Measurements from ENCODE around the gene BRPF3.

The BRPF3 gene

DNA sequence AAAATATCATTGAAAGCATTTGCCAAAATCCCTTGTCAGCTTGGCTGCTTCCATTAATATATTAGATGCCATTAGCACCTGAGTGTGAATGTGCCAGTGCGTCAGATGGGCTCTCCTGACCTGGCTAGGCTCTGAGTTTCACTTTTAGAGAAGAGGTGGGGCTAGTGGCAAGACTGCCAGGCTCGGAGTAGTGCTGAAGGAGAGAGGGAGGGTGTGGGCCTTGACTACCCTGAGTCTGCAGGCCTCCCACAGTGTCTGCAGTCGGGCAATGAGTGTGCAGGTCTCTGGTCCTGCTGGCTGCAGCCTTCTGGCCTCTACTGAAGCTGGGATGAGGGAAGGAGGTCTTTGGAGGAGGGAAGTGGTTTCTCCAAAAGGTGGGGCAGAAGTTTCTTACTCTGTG is 38.8 kb downstream of the BRPF3 start:
- DNase-seq, result no peak

DNA sequence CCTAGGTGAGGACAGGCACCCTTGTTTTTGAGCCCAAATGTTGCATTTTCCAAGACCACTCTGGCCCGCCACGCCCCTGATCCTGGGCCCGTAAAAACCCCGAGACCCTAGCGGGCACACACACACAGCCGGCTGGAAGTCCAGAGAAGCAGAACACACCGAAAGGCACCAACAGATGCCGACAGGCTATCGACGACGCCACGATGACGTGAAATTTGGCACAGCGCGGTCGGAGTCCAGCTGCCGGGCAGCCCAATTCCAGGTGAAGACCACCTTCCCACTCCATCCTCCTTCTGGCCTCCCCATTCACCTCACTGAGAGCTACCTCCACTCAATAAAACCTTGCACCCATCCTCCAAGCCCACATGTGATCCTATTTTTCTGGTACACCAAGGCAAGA is 39.3 kb downstream of the BRPF3 start:
- no peak for DNase-seq

DNA sequence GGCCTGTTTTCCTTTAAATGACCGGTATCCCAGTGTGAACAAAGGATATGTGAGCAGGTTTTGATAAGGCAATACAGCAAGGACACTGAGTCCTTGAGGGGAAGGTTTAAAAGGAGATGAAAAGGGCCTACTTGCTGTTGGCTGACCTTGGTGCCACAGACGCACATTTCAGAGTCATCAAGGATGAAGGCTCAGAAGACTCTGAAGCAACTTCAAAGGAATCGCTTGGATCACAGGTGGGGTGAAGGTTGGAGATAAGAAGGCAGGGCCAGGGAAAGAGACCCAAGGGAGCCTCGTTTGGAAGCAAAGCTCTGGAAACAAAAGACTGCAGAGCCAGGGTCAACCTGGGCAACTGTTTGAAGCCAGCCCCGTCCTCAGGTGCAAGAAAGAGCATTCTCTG is 43.2 kb downstream of the BRPF3 start:
- no peak for DNase-seq

DNA sequence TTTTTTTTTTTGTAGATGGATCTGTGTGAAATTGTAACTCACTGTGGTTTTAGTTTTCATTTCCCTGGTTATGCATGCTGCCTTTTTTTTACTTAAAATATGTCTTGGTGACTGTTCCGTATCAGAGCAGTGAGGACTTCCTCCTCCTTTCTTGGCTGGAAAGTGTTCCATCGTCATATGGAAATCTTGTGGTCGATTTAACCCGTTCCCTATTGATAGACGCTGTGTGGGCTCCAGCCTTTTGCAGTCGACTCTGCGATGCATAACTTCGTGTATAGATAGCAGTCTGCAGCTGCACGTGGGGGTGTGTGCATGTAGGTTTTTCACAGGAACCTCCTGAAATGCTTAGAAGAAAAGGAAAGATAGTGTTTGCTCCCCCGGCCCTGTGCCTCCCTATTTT is 45.2 kb downstream of the BRPF3 start:
- DNase-seq, result peak; percentile 58 to 73

DNA sequence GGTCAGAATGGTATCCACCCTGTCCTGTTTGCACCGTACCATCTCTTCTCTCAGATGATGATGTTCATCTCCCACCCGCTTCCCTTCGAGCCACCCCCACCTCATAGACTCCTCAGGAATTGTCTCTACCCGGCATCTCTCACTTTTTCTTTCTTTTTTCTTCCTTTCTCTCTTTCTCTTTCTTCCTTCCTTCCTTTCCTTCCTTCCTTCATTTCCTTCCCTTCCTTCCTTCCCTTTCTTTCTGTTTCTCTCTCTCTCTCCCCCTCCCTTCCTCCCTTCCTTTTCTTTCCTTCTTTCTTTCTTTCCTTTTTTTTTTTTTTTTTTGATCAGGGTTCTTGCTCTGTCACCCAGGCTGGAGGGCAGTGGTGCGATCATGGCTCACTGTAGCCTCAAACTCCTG is 45.6 kb downstream of the BRPF3 start:
- no peak for DNase-seq

DNA sequence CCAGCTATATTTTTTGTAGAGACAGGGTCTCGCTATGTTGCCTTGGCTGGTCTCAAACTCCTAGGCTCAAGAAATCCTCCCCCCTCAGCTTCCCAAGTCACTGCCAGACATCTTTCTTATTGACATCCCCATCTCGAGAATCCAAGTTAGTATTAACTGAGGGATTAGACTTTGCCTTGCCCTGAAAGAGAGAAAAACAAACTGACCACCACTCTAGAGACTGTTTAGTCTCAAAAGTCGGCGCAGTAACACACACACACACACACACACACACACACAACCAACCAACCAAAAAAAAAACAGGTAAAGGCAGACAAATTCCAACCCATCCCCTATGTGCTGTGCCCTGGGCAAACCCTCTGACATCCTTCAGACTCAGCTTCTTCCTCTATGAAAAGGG is 46.1 kb downstream of the BRPF3 start:
- DNase-seq, result no peak

DNA sequence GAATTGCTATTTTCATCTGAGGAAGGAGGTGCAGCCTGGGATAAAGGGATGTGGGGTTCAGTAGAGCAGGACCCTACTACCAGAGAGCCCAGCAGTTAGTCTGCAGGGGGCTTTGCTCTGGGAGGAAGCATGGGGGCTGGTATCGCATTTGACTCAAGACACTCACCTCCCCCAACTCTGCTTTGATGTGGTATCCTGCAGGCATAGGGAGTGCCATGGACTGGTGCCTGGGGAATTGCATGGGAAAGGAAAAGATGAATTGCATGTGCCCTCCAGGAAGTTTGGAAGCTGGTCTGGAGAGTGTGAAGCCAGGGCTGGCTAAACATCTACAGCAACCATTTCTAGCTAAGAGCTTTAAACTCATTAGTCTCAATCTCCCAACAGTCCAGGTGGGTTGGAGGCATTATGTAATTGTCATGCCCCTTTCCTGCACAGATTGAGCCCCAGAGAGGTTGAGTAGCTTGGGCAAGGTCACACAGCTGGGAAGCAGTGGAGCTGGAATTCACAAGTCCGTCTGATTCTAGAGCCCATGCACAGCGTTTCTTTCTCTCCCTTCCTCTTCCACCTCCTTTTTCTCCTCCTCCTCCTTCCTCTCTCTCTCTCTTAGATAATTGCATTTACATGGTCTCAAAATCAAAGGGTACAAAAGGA is 47.1 kb downstream of the BRPF3 start:
- DNase-seq, result no peak

DNA sequence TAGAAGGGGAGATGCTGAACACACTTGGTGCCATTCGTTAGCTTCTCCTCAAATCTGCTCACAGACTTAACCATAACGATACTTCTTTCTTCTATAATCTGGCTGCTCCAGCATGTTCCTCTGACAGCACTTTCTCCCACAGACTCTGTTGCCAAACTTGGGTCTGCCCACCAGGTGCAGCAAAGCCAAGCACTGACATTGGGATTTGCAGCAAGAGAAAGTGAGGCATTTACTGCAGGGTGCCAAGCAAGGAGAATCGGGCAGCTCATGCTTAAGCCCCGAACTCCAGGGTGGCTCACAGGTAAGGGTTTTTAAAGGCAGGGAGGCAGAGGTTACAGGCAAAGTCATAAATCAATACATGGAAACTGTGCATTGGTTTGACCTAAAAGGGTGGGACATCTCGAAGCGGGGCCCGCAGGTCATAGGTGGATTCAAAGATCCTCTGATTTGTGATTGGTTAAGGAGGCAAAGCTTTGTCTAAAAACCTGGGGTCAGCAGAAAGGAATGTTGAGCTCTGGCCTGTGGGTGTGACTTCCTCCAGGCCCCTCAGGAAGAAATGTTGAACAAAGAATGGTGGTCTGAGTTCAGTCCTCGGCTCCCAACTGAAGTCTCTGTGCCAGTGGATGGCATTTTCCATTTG is 48.2 kb downstream of the BRPF3 start:
- no peak for DNase-seq

DNA sequence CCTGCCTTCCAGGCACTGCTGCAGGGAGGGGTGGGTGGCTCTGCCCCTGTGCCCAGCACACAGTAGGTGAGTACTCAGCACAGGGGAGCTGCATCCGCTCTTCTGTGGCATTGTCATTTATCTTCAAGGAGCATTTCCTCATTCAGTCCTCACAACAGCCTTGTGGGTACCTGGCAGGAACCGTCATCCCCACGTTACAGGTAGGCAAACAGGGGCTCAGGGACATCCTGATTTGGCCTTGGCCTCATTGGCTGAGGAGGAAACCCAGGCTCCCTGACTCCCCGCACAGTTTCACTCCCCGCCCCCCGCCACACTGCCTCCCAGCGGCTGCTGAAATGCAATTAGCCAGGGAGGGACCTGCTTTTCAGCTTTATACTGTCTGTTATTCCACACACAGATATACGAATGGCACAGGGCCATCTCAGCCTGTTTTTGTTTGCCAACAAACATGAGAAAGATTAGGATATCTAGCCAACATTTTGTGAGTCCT is 49.1 kb downstream of the BRPF3 start:
- DNase-seq, result no peak

DNA sequence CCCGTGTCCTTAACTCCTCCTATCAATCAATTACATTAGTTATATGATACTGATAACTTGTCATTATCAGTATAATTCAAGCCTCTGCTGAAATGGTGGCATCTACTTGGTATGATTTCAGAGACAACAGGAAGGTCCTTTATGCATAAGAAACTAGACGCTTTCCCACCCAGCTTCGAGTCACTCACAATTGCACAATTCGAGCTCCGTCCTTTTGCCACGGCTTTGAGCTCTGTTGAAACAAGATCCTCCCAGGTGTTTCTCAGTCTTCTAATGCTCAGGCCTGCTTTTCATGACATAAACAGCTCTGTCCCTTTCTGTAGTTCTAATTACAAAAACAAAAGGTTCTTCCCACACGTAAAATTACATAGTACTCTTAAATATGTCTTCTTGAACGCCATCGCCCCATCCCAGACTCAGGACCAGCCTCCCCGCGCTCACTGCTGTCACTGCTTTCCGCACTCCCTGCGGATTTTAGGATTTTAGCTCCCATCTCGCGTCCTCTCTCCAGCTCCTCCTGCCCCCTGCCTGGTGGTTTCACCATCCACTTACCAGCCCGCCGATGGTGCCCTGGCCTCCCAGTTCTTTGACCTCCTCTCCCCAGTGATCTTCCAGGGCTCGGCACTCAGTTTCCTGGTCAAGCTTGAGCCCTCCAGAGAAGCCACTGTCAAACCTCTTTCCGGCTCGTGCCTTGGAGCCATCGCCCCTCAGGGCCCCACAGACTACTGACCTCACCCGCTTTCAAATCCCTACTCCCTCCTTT is 50.1 kb downstream of the BRPF3 start:
- peak; percentile 9 to 12 for DNase-seq

DNA sequence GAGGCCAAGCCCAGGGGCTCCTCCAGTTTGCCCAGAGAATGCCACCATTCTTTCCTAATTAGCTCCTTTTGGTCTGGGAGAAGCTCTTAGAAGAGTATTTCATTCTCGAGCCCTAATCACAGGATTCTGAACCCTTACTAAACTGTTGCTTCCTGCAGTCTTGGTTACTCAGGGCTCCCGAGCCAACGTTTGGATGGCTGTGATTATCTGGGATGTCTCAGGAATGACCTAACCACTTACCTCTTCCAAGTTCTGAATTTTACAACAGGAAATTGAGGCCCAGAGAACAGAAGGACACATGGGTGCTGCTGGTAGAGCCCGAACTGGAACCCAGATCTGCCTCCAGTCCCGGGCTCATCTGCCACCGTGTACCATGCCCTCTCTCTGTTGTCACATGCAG is 51.1 kb downstream of the BRPF3 start:
- DNase-seq, result no peak

DNA sequence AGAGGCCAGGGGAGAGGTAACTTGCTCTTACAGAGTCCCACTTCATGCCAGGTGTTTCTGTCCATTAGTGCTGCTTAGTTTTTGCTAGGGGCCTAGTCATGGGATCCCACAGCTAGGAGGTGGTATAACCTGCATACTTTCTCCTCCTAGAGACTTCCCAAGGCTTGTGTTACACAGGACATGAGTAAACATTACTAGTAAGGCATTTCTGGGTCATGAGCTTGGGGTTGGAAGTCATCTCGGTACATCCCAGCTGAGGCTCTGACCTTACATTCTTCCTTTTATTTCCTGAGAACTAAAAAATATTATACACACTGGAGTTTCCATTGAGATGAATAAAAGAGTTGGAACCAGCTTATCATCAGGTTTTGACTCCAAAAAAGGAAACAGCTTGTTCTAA is 52.4 kb downstream of the BRPF3 start:
- no peak for DNase-seq

DNA sequence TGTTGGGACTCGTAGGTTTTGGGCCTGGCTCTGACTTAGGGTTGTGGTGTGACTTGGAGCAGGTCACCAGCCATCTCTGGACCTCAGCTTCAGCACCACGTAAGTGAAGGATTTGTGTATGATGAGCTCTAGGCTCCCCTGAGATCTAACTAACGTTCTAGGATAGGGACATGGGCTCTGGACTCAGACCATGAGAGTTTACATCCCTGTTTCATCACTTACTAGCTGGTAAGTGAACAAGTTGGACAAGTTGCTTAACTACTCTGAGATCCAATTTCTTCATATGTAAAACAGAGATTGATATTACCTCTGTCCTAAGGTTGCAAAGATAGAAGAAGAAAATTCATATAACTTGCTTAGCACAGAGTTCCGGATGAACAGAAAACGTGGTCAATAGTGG is 53.0 kb downstream of the BRPF3 start:
- no peak for DNase-seq

DNA sequence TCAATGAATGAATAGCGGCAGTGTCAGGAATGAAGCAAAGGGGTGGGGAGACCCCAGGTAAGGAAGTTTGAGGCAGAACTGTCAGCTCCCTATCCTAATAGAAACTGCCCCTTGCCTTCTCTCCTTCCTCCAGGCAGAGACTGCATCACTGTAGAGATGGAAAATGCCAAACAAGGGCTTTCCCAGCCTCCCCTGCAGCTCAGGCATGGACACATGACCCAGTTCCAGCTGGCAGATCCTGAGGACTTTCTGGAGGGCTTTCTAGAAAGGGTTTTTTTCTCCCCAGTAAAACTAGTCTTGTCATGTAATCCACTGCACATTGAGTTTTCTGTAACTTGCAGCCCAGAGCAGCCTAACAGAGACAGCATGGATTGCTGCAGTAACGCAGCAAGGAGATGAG is 55.5 kb downstream of the BRPF3 start:
- DNase-seq, result no peak

DNA sequence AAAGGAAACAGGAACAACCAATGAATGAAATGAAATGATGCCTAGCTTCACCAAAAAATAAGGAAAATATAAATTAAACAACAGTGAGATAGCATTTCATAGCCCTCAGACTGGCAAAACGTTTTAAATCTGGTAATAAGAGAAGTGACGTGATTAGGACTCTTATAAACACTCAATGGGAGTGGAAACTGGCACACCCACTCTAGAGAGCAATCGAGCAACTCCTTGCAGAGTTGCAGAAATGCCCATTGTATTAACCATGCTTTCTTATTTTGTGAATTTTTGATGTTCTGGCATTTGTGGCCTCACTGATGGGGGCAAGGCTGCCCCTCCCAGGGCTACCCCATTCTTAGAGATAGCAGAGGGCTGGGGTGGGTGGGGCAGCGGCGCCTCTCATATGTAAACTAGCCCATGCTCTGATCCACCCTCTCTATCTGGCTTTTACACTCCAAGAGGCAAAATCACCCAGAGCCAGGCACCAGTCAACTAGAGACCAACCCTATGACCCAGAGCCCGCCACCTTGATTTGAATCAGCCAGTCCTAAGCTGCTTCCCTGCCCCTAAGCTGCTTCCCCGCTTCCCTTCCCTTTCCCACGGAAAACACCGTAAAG is 67.0 kb downstream of the BRPF3 start:
- no peak for DNase-seq

DNA sequence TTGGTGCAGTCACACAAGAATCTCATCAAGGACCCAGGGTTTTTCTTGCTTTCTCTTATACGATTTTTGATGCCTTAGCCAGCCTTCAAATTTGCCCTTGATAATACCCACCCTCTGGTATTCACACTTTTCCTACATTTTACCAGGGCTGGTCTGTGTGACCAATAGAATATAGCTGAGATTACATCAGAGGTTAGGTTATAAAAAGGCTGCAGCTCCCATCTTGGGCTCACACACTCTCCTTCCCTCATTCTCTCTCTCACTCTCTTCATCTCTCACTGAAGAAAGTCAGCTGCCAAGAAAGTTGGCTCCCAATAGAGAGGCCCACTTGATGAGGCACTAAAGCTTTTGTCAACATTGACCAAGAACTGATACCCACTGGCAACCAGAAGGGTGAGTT is 69.2 kb downstream of the BRPF3 start:
- no peak for DNase-seq

DNA sequence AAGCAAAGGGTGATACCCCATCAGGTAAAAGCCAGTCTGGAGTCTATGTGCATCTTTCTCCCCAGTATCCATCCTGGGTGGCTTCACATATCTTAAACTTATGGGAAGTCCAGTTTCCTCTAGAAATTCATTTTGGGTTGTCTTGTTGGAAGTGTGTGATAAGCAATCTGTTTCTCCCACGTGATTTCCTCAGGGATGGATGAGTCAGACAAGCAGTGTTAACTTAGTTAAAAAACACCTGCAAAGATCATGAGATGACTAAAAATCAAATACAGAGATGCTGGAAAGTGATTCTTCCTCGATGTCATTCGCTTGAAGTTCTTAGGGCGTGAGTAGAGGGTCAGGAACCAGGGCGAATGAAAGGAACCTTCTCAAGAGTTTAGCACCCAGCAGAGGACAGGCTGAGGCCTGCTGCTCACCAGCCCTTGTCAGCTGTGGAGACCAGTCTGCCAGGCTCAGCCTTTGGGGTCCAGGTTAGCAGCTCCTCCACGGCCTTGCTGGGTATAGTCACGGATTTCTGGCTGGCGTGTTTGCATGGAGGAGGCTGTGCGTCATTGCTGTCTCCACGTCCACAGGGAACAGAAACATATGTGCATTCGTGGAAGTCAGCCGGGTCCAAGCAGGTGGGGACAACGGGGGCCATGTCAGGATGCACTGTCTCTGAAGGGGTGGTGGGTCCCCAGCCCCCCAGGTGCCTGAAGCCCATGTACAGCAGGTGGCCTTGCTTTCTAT is 70.5 kb downstream of the BRPF3 start:
- no peak for DNase-seq

DNA sequence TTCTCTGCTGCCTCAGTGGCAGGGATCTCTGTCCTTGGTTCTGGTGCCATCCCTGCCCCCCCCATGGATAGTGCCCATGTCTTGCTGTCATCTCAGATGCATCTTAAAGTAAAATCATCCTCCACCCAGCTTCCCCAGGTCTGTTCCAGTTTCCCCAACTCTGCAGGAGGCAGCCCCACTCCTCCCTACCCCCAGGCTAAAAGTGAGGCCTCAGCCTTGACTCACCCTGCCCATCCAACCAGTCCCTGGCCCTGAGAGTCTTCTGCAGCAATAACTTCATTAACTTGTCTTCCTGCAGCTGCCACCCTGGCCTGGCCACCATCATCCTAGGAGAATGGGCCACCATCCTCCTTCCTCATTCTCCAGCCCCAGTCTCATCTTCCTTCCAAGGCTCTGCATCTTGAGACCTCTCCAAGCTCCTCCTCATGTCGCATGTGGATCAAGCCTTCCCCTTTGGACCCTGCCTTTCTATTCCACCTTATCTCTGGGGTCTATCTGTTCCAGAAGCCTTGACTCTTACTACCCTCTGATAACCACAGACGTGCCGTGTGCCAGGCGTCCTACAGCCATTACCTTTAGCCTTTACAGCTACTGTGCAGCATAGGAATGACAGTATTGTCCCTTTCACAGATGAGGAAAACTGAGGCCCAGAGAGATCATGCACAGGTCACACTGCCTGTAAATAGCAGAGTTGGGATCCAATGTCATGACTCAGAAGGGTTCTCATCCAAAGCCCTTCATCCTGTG is 71.4 kb downstream of the BRPF3 start:
- DNase-seq, result no peak

DNA sequence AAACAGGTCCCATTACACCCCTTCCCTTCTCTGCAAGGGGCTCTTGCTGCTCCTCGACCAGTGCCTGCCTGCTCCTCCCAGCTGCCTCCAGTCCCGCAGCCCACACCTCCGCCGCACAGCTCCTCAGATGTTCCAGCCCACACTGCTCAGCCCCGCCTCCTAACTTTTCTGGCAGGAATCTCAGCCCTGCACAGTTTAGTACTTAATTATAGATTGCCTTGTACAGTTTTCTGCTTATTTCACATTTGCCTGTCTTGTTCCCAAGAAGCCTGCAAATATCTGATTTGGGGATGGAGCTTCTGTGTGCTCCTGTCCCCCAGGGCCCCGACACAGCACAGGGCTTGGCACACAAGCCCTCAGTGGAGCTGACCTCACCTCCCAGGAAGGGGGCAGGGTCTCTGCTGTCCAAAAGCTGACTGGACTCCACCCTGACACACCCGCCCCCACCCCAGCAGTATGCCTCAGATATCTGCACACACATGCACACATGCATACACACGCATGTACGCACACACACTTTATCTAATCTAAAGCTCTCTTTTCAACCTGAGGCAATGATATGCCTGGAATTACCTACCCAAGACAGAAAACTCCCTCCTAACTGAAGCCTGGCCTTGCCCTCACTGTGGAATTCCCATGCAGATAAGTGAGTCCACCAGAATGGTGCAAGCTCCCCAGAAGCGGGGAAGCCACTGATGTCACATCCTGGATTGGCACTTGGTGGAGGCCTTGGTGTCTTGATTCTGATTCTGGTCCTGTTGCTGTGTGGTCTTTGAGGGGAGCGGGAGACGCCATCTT is 72.1 kb downstream of the BRPF3 start:
- DNase-seq, result no peak

DNA sequence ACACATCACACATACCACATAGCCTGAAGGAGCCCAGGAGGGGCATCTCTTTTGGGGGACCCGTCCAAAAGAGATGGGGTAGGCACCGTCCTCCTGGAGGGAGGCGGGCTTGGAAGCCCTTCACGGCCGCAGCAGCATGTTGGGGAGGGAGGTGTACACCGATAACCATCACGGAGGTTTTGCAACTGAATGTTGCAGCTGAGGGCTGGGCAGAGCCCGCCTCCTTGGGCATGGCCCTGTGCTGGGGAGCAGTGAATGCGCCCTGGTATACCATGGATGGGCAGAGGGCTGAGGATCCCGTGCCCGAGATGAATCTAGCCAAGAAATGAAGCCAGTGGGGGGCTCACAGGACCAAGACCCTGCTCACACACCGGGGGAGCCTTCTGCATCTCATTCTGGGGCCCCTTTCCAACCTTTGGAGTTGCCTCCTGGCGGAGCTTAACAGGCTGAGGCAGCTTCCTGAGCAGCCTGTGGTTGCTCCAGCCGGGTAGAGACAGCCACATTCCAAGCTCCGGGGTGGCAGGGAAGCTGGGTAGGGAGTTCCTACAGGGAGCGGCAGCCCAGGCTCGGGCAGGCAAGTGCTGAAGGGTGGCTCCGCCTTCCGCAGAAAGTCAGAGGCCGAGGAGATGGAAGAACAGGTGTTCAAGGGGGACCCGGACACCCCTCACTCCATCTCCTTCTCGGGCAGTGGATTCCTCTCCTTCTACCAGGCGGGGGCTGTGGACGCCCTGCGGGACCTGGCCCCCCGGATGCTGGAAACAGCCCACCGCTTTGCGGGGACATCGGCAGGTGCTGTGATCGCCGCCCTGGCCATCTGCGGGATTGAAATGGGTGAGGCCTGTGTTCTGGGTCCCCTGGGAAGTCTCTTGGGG is 73.5 kb downstream of the BRPF3 start, which contains the start of gene PNPLA1:
Gene PNPLA1, plus strand, starts transcription at position 227 of the 872 bp plus-strand sequence. Its CDS starts 400 bp downstream, at position 627.
- no peak for DNase-seq

Data from AML-193 (cell line).